ENCODE data around the gene ACTL6A. TPM values are rescaled to one million over a fixed set of nuclear protein-coding genes. Genes with fewer than 3 reads are reported as not detected.

The ACTL6A gene
- total and polyA plus RNA-seq, 7 experiments from 2014 or later: 23.2 to 78.3 (median 56.3) TPM

Other genes with a start within 250 kb of the ACTL6A start
- gene ZNF639, start 239.9 kb upstream of the ACTL6A start, total RNA-seq: 10 to 100 TPM; 33.1 to 74.9 (median 46.0) TPM
- 10 to 100 TPM; 61.0 to 63.4 TPM for gene ZNF639, start 239.9 kb upstream of the ACTL6A start, polyA plus RNA-seq
- gene MFN1, start 215.2 kb upstream of the ACTL6A start, total RNA-seq: 10 to 100 TPM; 32.2 to 58.1 (median 40.3) TPM
- 10 to 100 TPM in 1 of 2 donors, 1 to 10 TPM in 1; 7.4 to 11.0 TPM for gene MFN1, start 215.2 kb upstream of the ACTL6A start, polyA plus RNA-seq
- gene GNB4, start 111.5 kb upstream of the ACTL6A start, total RNA-seq: 10 to 100 TPM in 2 of 5 experiments, 1 to 10 TPM in 3; 1.1 to 11.3 (median 2.1) TPM
- gene GNB4, start 111.5 kb upstream of the ACTL6A start, polyA plus RNA-seq: under 1 TPM; 0.12 to 0.24 TPM
- 10 to 100 TPM; 14.4 to 41.4 (median 18.5) TPM for gene MRPL47, start 41.7 kb downstream of the ACTL6A start, total RNA-seq
- 10 to 100 TPM; 45.1 to 50.5 TPM for gene MRPL47, start 41.7 kb downstream of the ACTL6A start, polyA plus RNA-seq
- 10 to 100 TPM; 33.4 to 80.2 (median 62.8) TPM for gene NDUFB5, start 41.9 kb downstream of the ACTL6A start, total RNA-seq
- 100 to 1,000 TPM in 1 of 2 donors, 10 to 100 TPM in 1; 45.7 to 105 TPM for gene NDUFB5, start 41.9 kb downstream of the ACTL6A start, polyA plus RNA-seq
- 1 to 10 TPM; 6.7 to 9.1 (median 8.4) TPM for gene USP13, start 90.1 kb downstream of the ACTL6A start, total RNA-seq
- gene USP13, start 90.1 kb downstream of the ACTL6A start, polyA plus RNA-seq: 1 to 10 TPM; 5.7 to 7.7 TPM